WTC11 (cell line): Measurements from ENCODE around the gene RC3H1.

ENCODE experiments used
- AFF4 ChIP-seq: sonication (generic); formaldehyde crosslinking; IDR thresholded peaks from 2 replicates; pipeline ENCODE4 v1.8.1; 2023; ENCODE audit warnings: mild to moderate bottlenecking, missing genetic modification reagents, borderline replicate concordance
- CTCF ChIP-seq: fragments of 200-600 bp; IDR thresholded peaks from 2 replicates; pipeline ENCODE4 v1.8.0; 2022; ENCODE audit warnings: antibody characterized with exemption
- FOXJ3 ChIP-seq: sonication (generic); formaldehyde crosslinking; IDR thresholded peaks from 2 replicates; pipeline ENCODE4 v1.9.0; 2021; ENCODE audit warnings: missing genetic modification reagents, mild to moderate bottlenecking, borderline replicate concordance
- IRF1 ChIP-seq: sonication (generic); formaldehyde crosslinking; IDR thresholded peaks from 2 replicates; pipeline ENCODE4 v1.8.0; 2023; ENCODE audit warnings: missing genetic modification reagents
- MXD4 ChIP-seq: fragments of 250-450 bp; sonication (Bioruptor Pico); IDR thresholded peaks from 2 replicates; pipeline ENCODE4 v1.8.0; 2021; ENCODE audit warnings: mild to moderate bottlenecking, moderate library complexity, borderline replicate concordance
- MYBL2 ChIP-seq: sonication (generic); formaldehyde crosslinking; IDR thresholded peaks from 2 replicates; pipeline ENCODE4 v1.8.1; 2023; ENCODE audit warnings: mild to moderate bottlenecking, moderate library complexity, missing genetic modification reagents
- NR1H2 ChIP-seq: sonication (generic); formaldehyde crosslinking; IDR thresholded peaks from 2 replicates; pipeline ENCODE4 v1.9.0; 2021; ENCODE audit warnings: mild to moderate bottlenecking, moderate library complexity, missing genetic modification reagents
- PRDM15 ChIP-seq: sonication (generic); formaldehyde crosslinking; IDR thresholded peaks from 2 replicates; pipeline ENCODE4 v1.8.0; 2022; ENCODE audit warnings: missing genetic modification reagents
- RORB ChIP-seq: fragments of 250-450 bp; sonication (Bioruptor Pico); IDR thresholded peaks from 2 replicates; pipeline ENCODE4 v1.9.0; 2021; ENCODE audit warnings: mild to moderate bottlenecking
- SP1 ChIP-seq: sonication (generic); formaldehyde crosslinking; conservative IDR thresholded peaks from 2 replicates; pipeline ENCODE4 v1.8.1; 2022; ENCODE audit warnings: missing genetic modification reagents
- STAT6 ChIP-seq: sonication (generic); formaldehyde crosslinking; conservative IDR thresholded peaks from 2 replicates; pipeline ENCODE4 v1.8.1; 2023; ENCODE audit warnings: mild to moderate bottlenecking, low read depth, missing genetic modification reagents, moderate library complexity
- ZNF138 ChIP-seq: sonication (generic); formaldehyde crosslinking; conservative IDR thresholded peaks from 2 replicates; pipeline ENCODE4 v1.8.1; 2022; ENCODE audit warnings: mild to moderate bottlenecking, moderate library complexity, missing genetic modification reagents
- ZNF532 ChIP-seq: fragments of 250-450 bp; sonication (Bioruptor Pico); IDR thresholded peaks from 2 replicates; pipeline ENCODE4 v1.9.0; 2021; ENCODE audit warnings: mild to moderate bottlenecking, borderline replicate concordance

- TF ChIP-seq STAT6 (CRISPR knock-in tag) (no peak), NR1H2 (no peak), MXD4 (CRISPR knock-in tag) (no peak), IRF1 (no peak), CTCF (no peak), RORB (no peak), MYBL2 (no peak), PRDM15 (CRISPR knock-in tag) (no peak), ZNF532 (CRISPR knock-in tag) (no peak), ZNF138 (no peak), SP1 (CRISPR knock-in tag) (no peak), FOXJ3 (CRISPR knock-in tag) (no peak), AFF4 (CRISPR knock-in tag) (no peak)
Observed at GRCh38 chr1:174013864-174014418, 8.2 kb downstream of the RC3H1 start.
